ENCODE measurements around the gene CASP8. TPM values are rescaled to one million over a fixed set of nuclear protein-coding genes. Genes with fewer than 3 reads are reported as not detected.
"Not testable (repeated sequence)": the region's sequence is repeated elsewhere in the genome, so short reads cannot be mapped to it uniquely, and the experiment has no call there.

Gene CASP8
- total and polyA plus RNA-seq, 3 donors from 2014 or later, result 7.4 to 12.5 (median 9.1) TPM

- H3K4me1 ChIP-seq, result no peaks in the 10 kb centered on the region
- no peaks in the 10 kb centered on the region for H3K36me3 ChIP-seq (ENCODE audit: low read depth, missing control alignments)
- no peaks in the 10 kb centered on the region for H3K9me3 ChIP-seq
- H3K27ac ChIP-seq, result no peak overlapping the region
- H3K27me3 ChIP-seq, result no peaks in the 10 kb centered on the region
- no peak overlapping the region for H3K4me3 ChIP-seq
- intact Hi-C loops (cut with DNase I; ENCODE audit: low total_unique reads), result no loop called here
- WGBS, 2 donors, result 72 to 76% methylated on average over 3 of the region's 3 CpGs
- DNase-seq, result no peak
- no peak for TF ChIP-seq CTCF (IDR thresholded peaks at IDR 0.05)
- TF ChIP-seq POLR2A (IDR thresholded peaks at IDR 0.05), result no peak
Measured at GRCh38 chr2:201298462-201299052, 38.2 kb downstream of the CASP8 start.

- intact Hi-C loops (cut with DNase I; ENCODE audit: low total_unique reads), result not testable (repeated sequence)
Measured at GRCh38 chr2:201299929-201300328, 39.6 kb downstream of the CASP8 start.

GRCh38 chr2:201307876-201308275 is 47.5 kb downstream of the CASP8 start:
- intact Hi-C loops (cut with DNase I; ENCODE audit: low total_unique reads), result no loop called here
- H3K36me3 ChIP-seq (ENCODE audit: low read depth, missing control alignments), result no peaks in the 10 kb centered on the region
- TF ChIP-seq POLR2A (IDR thresholded peaks at IDR 0.05) (no peak), CTCF (IDR thresholded peaks at IDR 0.05) (no peak)
- H3K9me3 ChIP-seq, result no peaks in the 10 kb centered on the region
- no peak overlapping the region for H3K27ac ChIP-seq
- no peaks in the 10 kb centered on the region for H3K27me3 ChIP-seq
- H3K4me3 ChIP-seq, result no peak overlapping the region
- WGBS, 2 donors, result 80 to 85% methylated on average over 3 of the region's 3 CpGs
- no peak for DNase-seq
- H3K4me1 ChIP-seq, result no peaks in the 10 kb centered on the region

More at GRCh38 chr2:201299929-201300328, 39.6 kb downstream of the CASP8 start:
- 89 to 96% methylated on average over 11 of the region's 11 CpGs for WGBS, 2 donors
- not testable (repeated sequence) for H3K27ac ChIP-seq; DNase-seq; H3K4me3 ChIP-seq; H3K27me3 ChIP-seq; H3K36me3 ChIP-seq (ENCODE audit: low read depth, missing control alignments); H3K9me3 ChIP-seq; H3K4me1 ChIP-seq

- 97 to 100% methylated on average over 3 of the region's 3 CpGs for WGBS, 2 donors
- no peaks in the 10 kb centered on the region for H3K9me3 ChIP-seq
- intact Hi-C loops (cut with DNase I; ENCODE audit: low total_unique reads), result no loop called here
- no peaks in the 10 kb centered on the region for H3K4me1 ChIP-seq
- H3K27ac ChIP-seq, result no peak overlapping the region
- no peak overlapping the region for H3K4me3 ChIP-seq
- no peaks in the 10 kb centered on the region for H3K36me3 ChIP-seq (ENCODE audit: low read depth, missing control alignments)
- no peak for DNase-seq
- TF ChIP-seq POLR2A (IDR thresholded peaks at IDR 0.05) (no peak), CTCF (IDR thresholded peaks at IDR 0.05) (no peak)
- H3K27me3 ChIP-seq, result no peaks in the 10 kb centered on the region
Measured at GRCh38 chr2:201308914-201309313, 48.6 kb downstream of the CASP8 start.

- Histone ChIP-seq H3K4me3 (no peak overlapping the region), H3K36me3 (ENCODE audit: low read depth, missing control alignments) (no peaks in the 10 kb centered on the region), H3K9me3 (no peaks in the 10 kb centered on the region), H3K27me3 (no peaks in the 10 kb centered on the region), H3K27ac (no peak overlapping the region), H3K4me1 (no peaks in the 10 kb centered on the region)
- 83 to 98% methylated on average over 5 of the region's 5 CpGs for WGBS, 2 donors
- DNase-seq, result no peak
- TF ChIP-seq CTCF (IDR thresholded peaks at IDR 0.05) (no peak), POLR2A (IDR thresholded peaks at IDR 0.05) (no peak)
- intact Hi-C loops (cut with DNase I; ENCODE audit: low total_unique reads), result no loop called here
Measured at GRCh38 chr2:201313362-201313761, 53.0 kb downstream of the CASP8 start.

Data from testis (tissue), 3 donors.